GM19328 (cell line): ENCODE data around the gene BEGAIN.

Source experiments
- ATAC-seq: cut with Tn5 transposase; IDR thresholded peaks from one replicate; pipeline ENCODE4 v1.9.1; 2021; ENCODE audit warnings: mild to moderate bottlenecking, moderate library complexity; ENCODE audit not compliant: unreplicated experiment

BEGAIN gene

GRCh38 chr14:100587086-100587762 lies at the start of gene BEGAIN:
Gene BEGAIN (minus strand): TSS chr14:100587417. CDS start chr14:100587290, 127 bp downstream.
- ATAC-seq = no peak

GRCh38 chr14:100636559-100636958 lies 49.3 kb upstream of the BEGAIN start:
- no peak for ATAC-seq

GRCh38 chr14:100634026-100634425 lies 46.8 kb upstream of the BEGAIN start:
- no peak for ATAC-seq

GRCh38 chr14:100633406-100633805 lies 46.2 kb upstream of the BEGAIN start:
- ATAC-seq = no peak

GRCh38 chr14:100629696-100630095 lies 42.5 kb upstream of the BEGAIN start:
- no peak for ATAC-seq

- no peak for ATAC-seq
Measured at GRCh38 chr14:100629098-100629497, 41.9 kb upstream of the BEGAIN start.

- no peak for ATAC-seq
Measured at GRCh38 chr14:100628225-100628624, 41.0 kb upstream of the BEGAIN start.

GRCh38 chr14:100626614-100627013 lies 39.4 kb upstream of the BEGAIN start:
- ATAC-seq = no peak

- no peak for ATAC-seq
Measured at GRCh38 chr14:100623961-100624360, 36.7 kb upstream of the BEGAIN start.

- no peak for ATAC-seq
Measured at GRCh38 chr14:100623557-100623956, 36.3 kb upstream of the BEGAIN start.

- no peak for ATAC-seq
Measured at GRCh38 chr14:100622708-100623485, 35.7 kb upstream of the BEGAIN start.

- ATAC-seq = no peak
Measured at GRCh38 chr14:100622224-100622623, 35.0 kb upstream of the BEGAIN start.

GRCh38 chr14:100621806-100622205 lies 34.6 kb upstream of the BEGAIN start:
- ATAC-seq = no peak

GRCh38 chr14:100620255-100621100 lies 33.3 kb upstream of the BEGAIN start:
- ATAC-seq = no peak

- ATAC-seq = no peak
Measured at GRCh38 chr14:100619396-100620254, 32.4 kb upstream of the BEGAIN start.

GRCh38 chr14:100618763-100619320 lies 31.6 kb upstream of the BEGAIN start:
- no peak for ATAC-seq

GRCh38 chr14:100618318-100618693 lies 31.1 kb upstream of the BEGAIN start:
- ATAC-seq = no peak

- no peak for ATAC-seq
Measured at GRCh38 chr14:100617410-100618317, 30.4 kb upstream of the BEGAIN start.

GRCh38 chr14:100616854-100617409 lies 29.7 kb upstream of the BEGAIN start:
- ATAC-seq = no peak
